HG02870 (cell line): ENCODE data around the gene TRPV3.
"Not testable (repeated sequence)": the region's sequence is repeated elsewhere in the genome, so short reads cannot be mapped to it uniquely, and the experiment has no call there.

Source experiments
- ATAC-seq: cut with Tn5 transposase; IDR thresholded peaks from one replicate; pipeline ENCODE4 v1.9.1; 2021; ENCODE audit warnings: mild to moderate bottlenecking, moderate library complexity; ENCODE audit not compliant: unreplicated experiment

Gene TRPV3

DNA sequence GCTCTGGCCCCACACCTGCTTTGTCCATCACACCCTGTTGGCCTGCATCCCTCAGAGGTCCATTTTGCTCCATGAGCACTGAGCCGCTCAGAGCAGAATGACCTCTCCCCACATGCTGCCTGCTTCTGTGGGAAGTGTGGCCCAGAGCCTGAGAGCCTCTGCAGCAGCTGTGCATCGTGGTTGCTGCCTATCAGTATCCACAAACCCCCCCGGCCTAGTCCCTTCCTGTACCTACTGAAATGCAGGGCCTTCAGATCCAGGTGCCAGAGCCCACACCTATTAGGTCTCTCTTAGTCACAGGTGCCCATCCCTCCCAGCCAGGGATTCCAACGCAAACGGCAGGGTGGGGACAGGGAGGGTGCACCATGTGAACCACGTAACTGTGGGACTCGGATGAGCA is 16.6 kb upstream of the TRPV3 start:
- ATAC-seq: no peak

DNA sequence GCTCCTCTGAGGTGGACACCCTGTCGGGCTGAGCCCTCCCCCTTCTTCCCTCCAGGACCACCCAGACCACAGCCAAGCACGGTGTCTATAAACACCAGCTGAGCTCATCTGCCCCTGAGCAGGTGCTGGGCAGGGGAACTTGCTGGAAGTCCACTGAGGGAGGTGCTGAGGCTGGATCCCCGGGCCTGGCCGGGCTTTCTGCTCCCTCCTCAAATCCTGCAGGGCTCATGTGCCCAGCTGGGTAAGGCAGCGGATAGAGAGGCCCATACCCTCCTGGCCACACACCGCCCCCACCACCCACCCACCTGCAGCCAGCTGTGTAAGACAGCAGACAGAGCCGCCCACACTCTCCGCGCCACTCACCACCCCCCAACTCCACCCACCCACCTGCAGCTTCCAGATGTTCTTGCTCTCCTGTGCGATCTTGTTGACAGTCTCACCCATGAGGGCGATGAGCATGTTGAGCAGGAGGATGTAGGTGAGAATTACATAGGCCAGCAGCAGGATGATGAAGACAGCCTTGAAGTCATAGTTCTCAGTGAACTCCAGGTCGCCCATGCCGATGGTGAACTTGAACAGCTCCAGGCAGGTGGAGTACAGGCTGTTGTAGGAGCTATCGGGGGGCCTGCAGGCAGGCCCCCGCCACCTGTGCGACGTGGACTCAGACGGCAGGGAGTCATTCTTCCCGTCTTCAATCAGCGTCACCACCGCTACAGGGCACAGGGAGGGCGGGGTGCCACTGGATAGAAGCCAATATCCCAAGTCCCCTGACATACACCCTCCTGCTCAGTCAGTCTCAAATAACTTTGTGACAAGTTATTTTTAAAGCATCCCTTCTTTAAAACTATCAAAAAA is 15.9 kb upstream of the TRPV3 start:
- no peak for ATAC-seq

DNA sequence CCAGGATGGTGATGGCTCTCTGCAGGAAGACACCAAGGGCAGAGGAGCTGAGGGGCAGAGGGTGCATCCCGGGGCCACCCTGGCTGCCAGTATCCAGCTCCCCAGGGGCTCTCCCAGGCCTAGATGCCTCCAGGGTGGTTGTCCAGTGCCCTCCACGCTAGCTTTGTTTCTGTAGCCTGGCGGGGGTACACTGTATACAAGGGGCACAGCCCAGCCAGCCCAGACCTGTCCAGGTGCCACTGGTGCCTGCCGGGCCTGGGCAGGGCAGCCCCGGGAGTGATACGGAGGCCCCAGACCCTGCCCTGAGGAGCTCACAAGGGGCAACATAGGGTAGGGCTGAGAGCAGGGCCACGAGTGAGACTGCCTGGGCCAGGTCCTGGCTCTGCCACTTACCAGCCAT is 14.6 kb upstream of the TRPV3 start:
- no peak for ATAC-seq

DNA sequence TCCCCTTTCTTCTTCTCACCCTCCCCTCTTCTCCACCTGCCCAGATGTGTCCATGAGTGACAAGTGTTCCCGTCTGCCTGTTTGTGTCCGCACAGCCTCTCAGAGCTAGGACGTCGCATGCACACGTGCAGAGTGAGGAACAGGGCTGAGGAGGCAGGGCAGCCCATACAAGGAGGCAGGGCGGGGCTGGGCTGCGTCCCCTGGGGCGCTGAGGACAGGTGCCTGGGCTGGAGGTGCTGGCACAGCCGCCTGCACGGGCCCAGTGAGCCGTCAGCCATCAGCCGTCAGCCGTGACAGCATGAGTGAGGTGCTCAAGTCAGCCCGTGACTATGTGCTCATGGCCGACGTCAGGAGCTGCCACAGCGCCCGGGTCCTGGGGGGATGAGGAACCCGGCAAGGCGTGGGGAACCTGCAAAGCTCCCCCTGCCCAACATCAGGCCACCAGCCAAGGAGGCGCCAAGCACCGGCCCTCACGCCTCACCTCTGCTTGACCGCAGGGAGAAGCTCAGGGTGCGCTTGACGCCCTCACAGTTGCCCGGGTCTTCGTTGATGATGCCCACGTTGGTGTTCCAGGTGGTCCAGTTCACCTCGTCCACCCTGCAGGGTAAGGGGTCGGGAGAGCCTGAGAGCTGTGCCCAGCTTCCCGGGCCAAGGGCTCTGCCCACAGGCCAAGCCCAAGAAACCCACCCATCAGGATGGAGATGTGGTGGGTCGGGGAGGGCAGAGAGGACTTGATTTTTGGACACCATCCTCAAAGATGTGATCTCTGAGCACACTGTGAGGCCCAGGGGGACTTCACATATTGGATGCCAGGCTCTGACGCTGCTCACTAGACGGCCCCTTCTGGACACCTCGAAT is 13.7 kb upstream of the TRPV3 start:
- no peak for ATAC-seq

DNA sequence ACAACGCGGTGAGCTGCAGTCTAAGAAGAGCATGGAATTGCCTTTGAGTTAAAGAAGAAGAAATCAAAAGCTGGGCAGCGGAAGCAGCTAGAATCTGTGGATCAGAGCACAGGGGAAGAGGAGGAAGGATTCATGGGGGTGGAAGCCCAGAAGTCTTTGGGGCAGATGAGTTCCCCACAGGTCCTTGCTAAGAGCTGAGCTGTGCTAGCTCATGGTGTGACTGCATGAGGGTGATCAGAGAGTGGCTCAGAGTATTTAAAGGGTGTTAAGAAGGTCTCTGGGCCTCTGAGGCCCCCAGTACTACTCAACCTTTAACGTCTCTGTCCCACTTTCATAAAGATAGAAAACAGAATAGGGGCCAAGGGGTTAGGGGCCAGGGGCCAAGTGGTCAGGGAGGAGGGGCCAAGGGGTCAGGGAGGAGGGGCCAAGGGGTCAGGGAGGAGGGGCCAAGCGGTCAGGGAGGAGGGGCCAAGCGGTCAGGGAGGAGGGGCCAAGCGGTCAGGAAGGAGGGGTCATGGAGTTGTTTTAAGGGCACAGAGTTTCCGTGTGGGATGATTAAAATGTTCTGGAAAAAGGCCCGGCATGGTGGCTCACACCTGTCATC is 12.0 kb upstream of the TRPV3 start:
- no peak for ATAC-seq

DNA sequence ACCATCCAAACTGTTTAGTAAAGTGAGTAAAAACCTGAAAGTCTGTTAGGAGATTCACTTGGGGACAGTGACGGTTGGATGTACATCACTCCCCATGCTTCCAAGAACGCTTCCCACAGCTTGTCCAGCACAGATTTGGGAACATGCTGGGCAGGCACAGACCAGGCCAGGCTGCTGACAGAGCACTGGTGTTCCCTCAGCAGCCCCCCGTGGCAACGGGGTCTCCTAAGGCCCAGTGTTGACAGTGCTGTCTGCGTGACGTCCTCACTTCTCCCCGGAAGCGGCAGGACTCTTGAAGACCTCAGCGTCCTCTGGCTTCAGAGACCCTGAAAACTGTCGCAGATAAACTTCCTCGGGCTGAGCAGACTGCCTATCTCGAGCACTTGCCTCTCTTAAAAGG is 8.9 kb upstream of the TRPV3 start:
- ATAC-seq: no peak

DNA sequence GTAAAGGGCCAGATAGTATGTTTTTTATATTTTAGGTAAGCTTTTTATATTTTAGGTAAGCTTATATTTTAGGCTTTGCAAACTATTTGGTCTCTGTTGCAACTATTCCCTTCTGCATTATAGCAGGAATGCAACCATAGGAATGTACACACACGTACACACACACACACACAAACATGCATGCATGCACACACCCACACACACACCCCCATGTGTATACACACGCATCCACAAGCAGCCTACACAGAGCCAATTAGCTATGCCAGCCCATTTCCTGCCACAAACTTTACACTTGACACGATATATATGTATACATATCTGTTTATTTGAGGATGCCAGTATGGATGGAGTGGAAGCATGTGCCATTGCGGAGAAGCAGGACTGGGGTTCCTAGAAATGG is 7.5 kb upstream of the TRPV3 start:
- no peak for ATAC-seq

DNA sequence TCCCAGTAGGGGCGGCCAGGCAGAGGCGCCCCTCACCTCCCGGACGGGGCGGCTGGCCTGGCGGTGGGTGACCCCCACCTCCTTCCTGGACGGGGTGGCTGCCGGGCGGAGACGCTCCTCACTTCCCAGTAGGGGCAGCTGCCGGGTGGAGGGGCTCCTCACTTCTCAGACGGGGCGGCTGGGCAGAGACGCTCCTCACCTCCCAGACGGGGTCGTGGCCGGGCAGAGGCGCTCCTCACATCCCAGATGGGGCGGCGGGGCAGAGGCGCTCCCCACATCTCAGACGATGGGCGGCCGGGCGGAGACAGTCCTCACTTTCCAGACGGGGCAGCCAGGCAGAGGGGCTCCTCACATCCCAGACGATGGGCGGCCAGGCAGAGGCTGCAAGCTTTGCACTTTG is 6.6 kb upstream of the TRPV3 start:
- not testable (repeated sequence) for ATAC-seq

DNA sequence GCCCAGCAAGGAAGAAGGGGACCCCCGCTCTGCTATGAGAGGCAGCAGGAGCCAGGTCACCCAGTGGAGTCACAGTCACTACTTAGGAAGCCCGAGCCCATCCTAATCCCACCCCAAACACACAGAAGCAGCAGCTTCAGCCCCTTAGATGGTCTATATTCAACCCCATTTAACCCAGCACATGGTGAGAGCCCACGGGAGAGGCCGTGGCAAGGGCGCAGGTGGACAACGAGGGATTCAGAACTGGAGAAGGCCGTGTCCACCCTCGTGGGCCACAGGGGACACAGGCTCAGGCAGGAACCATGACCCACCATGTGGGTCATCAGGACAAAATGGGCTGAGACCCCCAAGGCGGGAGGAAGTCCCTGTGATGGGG is 1.6 kb upstream of the TRPV3 start:
- ATAC-seq: no peak

DNA sequence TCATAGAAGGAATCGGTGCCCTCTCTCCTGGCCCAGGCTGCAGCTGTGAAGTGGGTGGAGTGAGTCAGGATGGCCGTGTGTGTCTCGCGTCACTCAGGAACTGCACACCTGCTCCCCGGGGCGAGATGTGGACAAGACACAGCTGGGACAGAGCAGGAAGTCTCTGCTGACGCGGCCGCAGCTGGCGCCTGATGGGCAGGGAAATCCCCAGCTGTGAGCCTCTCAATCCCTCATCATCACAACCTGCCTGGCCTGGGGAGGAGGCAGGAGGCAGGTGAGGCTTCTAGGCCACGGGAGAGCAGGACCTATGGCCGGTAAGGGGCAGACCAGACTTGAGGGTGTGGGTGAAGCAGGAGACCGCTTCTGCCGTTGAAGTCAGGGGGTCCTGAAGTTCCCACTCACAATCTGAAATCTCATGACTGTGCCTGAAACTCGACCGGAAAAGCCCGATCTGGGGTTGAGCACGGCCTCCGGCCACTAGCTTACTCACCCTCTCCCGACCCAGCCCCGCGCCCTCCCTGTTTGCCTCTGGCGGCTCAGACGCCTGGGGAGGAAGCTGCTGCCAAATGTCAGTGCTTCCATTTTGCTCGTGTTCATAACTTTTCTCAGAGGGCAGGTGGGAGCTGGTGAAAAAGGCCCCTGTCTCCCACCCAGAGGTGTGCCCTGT is 1.1 kb upstream of the TRPV3 start:
- peak; percentile 68 for ATAC-seq

DNA sequence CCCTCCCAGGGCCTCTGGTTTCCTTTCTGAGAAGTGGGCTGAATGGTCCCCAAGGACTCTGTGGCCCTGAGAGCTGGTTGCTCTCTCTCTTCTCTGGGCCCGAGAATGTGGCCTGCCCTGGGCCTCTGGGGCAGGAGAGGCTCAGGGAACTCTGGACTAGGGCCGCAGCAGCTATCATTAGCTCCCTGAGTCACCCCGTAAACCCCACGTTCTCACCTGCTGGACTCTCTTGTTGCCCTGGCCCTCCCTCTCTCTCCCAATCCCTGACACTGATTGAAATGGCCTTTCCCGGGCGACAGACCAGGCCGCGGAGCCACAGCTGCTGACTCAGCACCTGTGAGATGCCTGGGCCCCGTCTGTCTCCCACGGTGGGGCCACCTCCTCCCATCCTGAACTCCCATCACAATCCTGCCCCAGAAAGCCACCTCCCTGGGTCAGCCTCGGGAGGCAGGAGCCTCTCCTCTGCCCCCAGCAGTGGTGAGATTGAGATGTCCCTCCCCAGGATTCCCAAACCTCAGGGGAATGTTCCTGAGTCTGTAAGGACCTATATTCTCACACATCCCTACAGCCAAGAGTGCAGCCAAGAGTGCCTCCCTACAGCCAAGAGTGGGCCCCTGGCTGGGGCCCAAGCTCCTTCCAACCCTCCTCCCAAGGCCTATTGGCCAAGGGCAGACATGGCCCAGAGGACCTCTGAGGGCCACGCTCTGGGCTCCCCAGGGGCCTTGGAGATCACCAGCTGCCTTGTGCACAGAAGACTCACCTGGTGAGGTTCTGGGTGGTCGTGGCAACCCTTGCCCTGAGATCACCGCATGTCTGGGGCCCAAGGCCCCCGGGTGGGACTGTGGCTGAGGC is 470 bp downstream of the TRPV3 start:
- no peak for ATAC-seq

DNA sequence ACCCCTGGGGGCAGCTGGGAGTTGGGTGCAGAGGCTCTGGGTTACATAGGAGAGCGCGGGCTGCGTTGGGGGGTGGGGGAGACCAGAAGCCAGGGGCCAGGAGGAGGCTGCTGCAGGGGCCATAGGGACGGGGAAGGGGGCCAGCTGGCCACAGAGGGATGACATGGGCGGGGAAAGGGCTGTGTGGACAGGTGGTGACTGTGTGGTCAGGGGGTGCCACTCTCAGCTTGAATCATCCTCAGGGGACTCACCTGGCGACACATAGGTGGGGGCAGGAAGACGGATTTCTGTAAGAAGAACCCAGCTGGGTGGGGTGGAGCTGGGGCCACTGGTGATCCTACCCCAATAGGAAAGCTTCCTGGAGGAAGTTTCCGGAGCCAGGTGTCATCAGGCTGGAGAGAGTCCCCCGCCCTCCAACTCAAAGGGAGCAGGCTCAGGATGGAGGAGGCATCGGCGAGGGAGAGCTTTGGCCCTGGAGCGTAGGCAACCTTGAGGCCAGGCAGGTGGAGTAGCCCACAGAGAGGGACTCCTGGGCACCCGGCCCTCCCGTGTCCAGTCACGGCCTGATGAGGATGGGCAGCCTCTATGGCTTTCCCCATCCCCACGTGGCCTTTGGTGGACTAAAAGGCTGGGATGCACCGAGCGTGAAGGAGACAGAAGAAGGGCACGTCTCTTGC is 1.2 kb downstream of the TRPV3 start:
- ATAC-seq: no peak

DNA sequence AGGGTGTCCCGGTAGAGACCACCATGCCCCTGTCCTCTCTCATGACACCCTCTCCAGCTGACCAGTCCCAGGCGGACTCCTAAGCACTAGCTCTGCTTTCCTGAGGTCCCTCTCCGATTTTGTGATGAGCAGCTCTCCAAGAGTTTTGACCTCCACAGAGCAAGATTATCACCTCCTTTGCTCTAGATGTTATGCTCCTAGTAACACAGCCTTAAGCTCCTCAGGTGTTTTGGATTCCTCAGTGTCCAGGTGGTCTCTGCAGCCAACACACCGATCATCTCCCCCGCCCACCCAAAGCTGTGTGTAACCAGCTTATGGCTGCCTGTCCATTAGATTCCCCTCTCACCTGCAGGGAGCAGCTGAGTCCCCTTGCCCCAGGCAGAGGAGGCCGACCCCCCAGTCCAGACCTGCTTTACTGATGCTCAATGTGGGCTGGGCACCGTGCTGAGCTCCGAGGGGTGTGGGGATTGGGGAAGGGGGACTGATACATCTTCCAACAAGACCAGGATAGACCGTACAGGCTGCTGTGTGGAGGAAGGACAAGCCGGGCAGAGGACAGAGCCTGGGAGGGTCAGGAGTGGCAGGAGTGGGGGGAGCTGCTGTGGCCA is 2.3 kb downstream of the TRPV3 start:
- ATAC-seq: no peak

DNA sequence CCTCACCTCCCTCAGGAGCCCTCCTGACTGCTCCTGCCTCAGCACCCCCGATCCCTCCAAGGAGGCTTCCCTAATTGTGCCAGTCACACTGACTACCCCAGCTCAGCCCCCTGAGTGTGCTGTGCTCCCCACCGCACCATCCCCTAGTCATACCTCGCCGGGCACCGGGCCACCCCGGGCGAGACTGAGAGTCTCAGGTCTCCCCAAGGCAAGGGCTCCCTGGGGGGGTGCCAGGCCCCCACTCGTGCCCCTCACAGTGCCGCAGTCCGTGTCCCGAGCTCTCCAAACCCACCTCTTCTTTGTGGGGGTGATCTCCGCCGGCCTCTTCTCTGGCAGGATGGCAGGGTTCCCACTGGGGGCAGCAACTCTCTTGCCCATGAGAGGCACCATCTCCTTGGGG is 3.2 kb downstream of the TRPV3 start:
- no peak for ATAC-seq

DNA sequence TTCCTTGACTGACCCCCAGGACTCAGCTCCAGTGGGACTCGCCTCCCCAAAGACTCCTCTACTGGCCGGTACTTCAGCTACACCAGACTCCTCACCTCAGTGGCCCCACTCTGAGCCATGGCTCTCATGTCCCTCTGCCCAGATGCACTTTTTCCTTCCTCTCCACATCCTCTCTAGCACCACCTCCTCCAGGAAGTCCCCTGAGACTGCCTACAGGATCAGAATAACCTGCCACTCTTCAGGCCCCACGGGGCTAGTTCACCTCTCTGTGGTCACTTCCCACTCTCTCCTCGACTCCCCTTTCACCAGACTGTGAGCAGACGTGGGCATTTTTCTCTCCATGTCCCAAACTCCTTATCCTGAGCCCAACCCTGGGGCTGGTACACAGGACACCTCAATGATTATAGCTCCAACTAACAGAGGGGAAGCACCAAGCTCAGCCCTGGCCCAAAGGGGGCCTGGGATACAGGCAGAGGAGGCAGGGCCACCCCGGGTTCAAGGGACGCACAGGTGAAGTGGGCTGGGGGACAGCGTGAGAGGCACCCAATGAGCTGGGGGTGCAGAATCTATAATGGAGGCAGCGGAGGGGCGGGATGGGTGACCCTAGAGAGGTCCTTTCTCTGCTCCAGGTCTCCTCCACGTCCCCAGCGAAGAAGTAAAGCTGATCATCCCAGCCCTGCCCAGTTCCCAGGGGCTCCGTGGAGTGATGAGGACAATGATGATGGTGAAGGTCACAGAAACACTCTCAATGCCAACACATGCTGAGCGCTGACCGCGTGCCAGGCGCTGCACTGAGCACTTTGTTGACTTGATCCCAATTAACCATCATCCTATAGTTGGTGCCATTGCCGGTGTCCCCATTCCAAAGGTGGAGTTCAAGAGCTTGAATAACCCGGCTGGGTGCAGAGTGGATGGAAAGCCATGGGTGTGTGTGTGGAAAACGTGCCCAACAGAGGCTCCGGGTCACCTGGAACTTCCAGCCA is 3.9 kb downstream of the TRPV3 start:
- ATAC-seq: no peak

DNA sequence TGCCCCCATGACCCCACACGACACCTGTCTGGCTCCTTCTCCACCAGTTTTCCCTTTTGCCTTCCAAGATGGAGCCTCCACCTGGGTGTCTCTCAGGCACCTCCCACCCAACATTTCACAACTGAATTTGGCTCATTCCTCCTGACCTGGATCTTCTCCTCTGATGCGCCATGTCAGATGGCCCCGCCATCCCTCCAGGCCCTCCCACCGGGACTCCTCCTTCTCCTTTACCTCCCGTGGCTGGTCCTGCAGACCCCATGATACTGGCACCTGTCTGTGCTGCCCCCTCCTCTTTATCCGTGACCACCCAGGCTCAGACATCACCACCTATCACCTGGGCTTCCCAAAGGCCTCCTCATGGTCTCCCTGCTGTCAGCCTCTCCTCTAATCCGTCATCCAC is 4.7 kb downstream of the TRPV3 start:
- ATAC-seq: no peak

DNA sequence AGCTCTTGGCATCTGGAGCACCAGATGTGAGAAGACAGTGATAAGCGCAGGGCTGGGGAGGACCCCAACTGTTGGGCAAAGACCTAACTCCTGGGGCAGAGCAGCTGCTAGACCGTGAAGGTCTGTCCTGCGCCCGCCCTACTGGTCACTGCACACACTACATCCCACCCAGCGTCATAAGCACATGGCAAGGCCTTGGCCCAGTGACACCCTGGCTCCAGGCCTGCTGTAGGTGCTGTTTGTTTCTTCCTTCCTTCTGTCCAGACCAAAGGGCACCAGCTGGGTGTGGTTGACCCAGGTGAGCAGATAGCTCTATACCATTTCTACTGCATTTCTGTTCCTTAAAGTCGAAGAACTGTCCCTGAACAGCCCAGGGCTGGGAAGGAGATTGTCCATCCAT is 6.4 kb downstream of the TRPV3 start:
- no peak for ATAC-seq

DNA sequence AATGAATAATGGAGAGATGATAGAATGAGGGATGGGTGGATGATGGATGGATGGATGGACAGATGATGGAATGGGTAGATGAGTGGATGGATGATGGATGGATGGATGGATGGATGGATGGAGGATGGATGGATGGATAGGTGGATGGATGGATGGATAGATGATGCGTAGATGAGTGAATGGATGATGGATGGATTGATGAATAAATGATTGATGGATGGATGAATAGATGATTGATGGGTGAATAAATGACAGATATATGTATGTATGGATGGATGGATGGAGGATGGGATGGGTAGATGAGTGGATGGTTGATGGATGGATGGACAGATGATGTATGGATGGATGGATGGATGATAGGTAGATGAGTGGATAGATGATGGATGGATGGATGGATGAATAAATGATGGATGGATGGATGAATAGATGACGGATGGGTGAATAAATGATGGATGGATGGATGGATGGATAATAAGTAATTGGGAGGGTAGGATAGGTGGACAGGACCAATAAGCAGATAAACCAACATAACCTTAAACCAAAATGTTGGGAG is 7.9 kb downstream of the TRPV3 start:
- no peak for ATAC-seq
